HG03457 (cell line): Measurements from ENCODE around the gene SPDEF.

ENCODE experiments used
- ATAC-seq: cut with Tn5 transposase; IDR thresholded peaks from one replicate; pipeline ENCODE4 v1.9.1; 2021; ENCODE audit warnings: moderate number of reproducible peaks; ENCODE audit not compliant: unreplicated experiment

SPDEF gene

DNA sequence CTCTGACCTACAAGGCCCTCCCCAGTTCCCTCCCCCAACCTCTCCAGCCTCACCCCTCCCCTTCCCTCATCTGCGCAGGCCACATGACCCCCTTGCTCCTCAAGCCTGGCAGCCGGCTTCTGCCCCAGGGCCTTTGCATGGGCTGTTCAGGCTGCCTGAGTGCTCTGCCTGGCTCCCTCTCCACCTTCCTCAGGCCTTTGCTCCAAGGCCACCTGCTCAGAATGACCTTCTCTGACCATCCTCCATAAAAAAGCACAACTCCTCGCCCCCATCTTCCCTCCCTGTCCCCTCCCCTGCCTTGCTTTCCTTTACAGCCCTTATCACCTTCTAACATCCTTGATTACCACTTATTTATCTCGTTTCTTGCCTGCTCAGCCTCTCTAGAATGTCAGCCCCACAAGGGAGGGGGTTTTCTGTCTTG lies 38.7 kb downstream of the SPDEF start:
- no peak for ATAC-seq

GRCh38 chr6:34516391-34517324 lies 39.5 kb downstream of the SPDEF start:
- no peak for ATAC-seq

GRCh38 chr6:34515473-34516387 lies 40.4 kb downstream of the SPDEF start:
- no peak for ATAC-seq

- no peak for ATAC-seq
These were observed 41.3 kb downstream of the SPDEF start for GRCh38 chr6:34514593-34515472.

- no peak for ATAC-seq
These were observed 42.0 kb downstream of the SPDEF start for GRCh38 chr6:34514112-34514511.

GRCh38 chr6:34513646-34514045 lies 42.5 kb downstream of the SPDEF start:
- no peak for ATAC-seq

DNA sequence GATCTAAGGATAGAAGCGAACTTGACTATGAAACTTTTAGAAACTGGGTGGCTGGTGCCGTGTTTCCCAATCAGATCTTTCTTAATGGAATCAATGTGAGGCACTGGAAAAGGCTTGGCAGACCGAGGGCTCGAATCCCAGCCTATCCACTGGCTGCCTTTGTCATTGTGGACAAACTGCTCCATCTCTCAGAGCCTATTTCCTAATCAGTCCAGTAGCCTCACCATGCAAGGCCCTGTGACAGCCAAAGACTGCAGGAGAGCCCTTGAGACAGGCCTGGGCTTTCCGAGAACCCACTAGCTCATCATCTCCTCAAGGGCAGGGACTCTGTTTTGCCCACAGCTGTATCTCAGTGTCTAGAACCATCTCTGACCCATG lies 43.4 kb downstream of the SPDEF start:
- ATAC-seq, result no peak

GRCh38 chr6:34511915-34512737 lies 44.0 kb downstream of the SPDEF start:
- ATAC-seq, result no peak

- no peak for ATAC-seq
These were observed 44.8 kb downstream of the SPDEF start for GRCh38 chr6:34511214-34511914.

DNA sequence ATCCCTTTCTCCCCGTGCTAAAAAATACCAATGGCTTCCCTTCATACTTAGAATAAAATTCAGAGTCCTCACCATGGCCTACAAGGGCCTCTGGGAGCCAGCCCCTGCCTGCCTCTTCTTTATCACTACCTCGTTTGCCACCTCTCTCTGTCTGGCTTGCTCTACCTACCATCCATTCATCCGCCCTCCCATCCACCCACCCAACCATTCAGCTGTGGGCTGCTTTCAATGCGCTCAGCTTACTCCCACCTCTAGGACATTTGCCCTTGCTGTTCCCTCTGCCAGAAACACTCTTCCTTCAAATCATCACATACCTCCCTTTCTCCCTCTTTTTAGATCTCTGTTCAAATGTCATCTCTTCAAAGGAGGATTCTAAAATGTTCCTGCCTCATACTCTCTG lies 45.8 kb downstream of the SPDEF start:
- ATAC-seq, result no peak

DNA sequence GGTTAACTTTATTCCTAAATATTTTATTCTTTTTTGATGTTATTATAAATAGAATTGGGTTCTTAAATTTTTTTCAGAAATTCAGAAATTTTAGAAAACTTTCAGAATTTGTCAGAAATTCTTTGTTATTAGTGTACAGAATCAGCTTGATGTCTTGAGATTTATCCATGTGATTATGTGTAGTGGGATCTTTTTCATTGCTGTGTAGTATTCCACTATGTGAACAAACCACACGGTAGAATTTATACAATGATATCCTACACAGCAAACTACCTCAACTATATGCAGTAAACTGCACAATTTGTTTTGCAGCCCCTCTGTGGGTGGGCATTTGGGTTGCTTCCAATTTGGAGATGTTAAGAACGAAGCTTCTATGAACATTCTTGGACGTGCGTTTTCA lies 46.3 kb downstream of the SPDEF start:
- no peak for ATAC-seq

DNA sequence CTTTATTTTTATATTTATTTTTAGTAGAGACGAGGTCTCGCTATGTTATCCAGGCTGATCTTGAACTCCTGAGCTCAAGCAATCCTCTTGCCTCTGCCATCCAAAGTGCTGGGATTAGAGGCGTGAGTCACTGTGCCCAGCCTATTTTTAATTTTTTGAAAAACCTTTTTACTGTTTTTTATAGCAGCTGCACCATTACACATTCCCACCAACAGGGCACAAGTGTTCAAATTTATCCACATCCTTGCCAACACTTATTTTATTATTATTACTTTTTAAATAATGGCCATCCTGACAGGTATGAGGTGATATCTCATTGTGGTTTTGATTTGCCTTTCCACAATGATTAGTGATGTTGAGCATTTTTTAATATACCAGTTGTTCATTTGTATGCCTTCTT lies 47.7 kb downstream of the SPDEF start:
- no peak for ATAC-seq

- no peak for ATAC-seq
These were observed 49.4 kb downstream of the SPDEF start for GRCh38 chr6:34506718-34507117.

DNA sequence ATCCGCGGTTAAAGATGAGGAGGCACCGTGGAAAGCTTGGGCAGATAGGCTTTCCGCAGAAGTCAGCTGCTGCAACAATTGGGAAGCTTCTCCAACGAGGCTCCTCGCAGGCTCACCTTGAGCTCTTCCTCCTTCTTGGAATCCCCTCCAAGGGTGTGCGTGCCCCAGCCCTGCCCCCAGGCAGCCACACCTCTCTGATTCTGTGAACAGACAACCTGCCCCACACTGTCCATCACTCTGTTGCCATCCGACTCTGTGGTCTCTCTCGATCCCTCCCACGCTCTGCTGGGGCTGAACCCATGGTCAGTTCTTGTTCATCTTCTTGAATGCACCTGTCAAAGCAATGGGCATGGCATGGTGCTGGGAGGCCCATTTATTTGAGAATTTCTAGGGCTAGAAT lies 58.7 kb downstream of the SPDEF start:
- ATAC-seq, result no peak

- ATAC-seq, result no peak
These were observed 59.9 kb downstream of the SPDEF start for GRCh38 chr6:34496103-34496685.

GRCh38 chr6:34494973-34495372 lies 61.2 kb downstream of the SPDEF start:
- no peak for ATAC-seq

DNA sequence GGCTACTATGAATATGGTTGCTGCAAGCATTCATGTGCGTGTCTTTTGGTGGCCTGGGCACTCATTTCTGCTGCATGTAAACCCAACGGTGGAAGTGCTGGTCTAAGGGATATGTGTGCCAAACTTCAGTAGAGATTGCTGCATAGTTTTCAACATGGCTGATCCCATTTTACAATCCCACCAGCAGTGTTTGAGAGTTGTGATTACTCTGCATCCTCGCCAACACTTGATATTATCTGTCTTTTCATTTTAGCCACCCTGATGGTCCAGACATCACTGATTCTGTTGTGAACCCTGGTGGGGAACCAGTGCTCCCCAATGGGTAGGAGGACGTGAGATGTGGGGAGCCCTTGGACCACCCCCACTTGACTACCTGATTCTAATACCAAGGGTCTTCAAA lies 62.8 kb downstream of the SPDEF start:
- no peak for ATAC-seq

- ATAC-seq, result no peak
These were observed 65.1 kb downstream of the SPDEF start for GRCh38 chr6:34491091-34491430.
